ENCODE measurements around the gene CHMP4A.

CHMP4A gene

DNA sequence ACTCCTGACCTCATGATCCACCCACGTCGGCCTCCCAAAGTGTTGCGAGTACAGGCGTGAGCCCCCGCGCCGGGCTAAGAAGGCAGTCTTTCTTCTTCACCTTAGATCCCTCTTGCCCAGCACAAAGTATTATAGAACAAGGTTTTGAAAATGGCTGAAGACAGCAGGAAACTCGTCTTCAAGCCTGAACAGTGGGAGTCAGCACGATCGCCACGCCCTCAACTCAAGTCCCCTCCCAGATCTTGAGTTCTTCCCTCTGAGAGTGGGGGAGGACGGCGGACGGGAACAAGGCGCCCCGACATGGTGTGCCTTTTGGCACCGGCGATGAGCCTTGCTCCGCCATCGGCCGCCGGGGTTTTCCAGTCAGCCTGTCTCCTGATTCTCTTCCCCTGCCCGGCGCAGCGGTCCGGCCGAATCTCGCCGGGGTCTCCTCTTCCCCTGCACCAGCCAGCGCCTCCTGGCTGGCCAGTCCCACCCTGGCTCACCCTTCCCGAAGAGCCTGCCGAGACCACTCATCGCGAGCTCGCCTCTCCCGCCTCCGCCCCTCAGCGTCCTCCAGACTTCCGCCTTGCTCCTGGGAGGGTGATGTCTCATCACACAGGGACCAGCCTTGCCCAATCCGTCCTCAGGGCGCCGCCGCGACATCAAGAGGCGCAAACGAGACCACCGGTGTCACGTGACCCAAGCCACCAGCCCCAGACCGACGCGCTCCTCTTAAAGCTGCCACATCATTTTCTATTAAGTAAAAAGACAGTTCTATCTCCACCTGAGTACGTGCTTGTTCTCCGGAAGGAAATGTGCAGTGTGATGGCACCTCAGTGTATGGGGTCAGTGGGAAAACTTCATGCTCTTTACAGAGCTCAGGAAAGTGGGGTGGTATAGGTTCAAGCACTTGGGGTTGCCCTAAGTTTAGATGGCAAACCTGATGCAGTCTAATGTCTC lies at the start of gene CHMP4A:
TSS of gene CHMP4A (minus strand) at position 565 of the 942 bp plus-strand sequence. CDS start at position 516, 49 bp downstream.
- DNase-seq = peak; percentile 94

DNA sequence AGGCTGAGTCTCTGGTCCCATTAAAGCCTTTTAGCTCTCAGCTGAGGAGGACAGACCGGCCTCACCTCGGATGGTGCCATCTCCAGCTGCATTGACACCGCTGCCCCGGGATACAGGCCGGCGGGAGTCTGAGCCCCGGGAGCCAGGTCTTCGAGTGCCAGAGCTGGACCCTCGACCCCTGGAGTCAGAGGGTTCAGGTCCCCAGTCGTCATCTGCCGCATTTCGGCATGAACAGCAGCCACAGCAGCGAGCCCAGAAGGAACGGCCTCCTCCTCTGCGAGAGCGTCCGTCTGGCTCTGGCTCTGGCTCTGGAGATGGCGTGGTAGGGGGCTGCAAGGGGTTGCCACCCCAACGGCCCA lies 48.7 kb upstream of the CHMP4A start:
- DNase-seq = no peak

GRCh38 chr14:24261256-24261968 lies 48.1 kb upstream of the CHMP4A start:
- no peak for DNase-seq

GRCh38 chr14:24260780-24261157 lies 47.5 kb upstream of the CHMP4A start:
- no peak for DNase-seq

- no peak for DNase-seq
Observed at GRCh38 chr14:24260026-24260779, 46.9 kb upstream of the CHMP4A start.

- no peak for DNase-seq
Observed at GRCh38 chr14:24259282-24260025, 46.2 kb upstream of the CHMP4A start.

- no peak for DNase-seq
Observed at GRCh38 chr14:24258548-24259265, 45.4 kb upstream of the CHMP4A start.

DNA sequence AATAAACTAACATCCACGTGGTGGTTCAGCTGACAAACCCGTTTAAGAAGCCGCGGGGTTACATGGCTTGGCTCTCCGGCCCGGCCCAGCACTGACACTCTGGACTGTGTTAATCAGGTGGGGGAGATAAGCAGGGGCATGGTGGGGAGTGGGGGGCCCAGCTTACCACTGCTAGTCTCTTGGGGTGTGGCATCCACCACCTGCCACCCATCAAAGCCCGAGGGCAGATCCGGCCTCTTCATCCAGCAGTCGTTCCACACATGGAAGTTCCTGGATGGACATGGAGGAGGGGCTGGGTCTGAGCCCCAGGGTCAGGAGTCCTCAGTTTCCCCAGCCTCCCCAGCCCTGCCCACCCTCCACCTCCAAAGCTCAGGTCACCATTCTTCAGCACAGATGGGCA lies 44.8 kb upstream of the CHMP4A start:
- no peak for DNase-seq

DNA sequence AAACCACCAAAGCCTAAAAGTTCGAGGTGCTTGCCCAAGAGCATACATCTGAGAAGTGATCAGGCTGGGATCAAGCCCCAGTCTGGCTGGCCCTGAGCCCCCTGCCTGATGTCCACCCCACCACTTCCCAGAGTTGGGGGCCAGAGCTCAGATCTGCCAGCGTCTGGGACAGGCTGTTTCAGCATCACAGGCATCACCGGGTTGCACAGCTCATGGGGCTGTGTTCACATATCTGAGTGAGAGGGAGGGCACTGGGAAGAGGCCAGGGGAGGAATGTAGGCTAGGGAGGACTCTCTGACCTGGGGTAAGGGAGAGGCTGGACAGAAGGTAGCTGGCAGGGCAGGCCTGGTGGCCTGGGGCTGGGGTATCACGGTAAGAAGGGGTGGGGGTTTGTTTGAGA lies 43.7 kb upstream of the CHMP4A start:
- DNase-seq = no peak

GRCh38 chr14:24255931-24256711 lies 42.8 kb upstream of the CHMP4A start:
- no peak for DNase-seq

DNA sequence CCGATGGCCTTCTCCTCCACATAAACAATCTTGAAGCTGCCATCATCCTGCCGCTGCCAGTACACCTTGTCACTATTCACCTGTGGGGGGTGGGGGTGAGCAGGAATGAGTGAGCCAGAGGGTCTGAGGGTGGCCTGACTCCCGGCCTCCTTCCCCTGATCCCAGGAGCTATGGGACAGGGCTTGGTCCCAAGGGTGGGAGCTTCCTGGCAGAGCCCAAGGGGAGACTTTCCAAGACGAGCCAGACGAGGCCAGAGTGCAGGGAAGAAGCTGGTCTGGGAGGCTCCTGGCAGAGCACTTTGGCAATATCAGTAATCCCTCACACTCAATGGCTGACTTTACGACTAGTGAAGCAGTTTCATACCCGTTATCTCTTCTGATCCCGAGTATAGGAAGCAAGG lies 42.1 kb upstream of the CHMP4A start:
- no peak for DNase-seq

DNA sequence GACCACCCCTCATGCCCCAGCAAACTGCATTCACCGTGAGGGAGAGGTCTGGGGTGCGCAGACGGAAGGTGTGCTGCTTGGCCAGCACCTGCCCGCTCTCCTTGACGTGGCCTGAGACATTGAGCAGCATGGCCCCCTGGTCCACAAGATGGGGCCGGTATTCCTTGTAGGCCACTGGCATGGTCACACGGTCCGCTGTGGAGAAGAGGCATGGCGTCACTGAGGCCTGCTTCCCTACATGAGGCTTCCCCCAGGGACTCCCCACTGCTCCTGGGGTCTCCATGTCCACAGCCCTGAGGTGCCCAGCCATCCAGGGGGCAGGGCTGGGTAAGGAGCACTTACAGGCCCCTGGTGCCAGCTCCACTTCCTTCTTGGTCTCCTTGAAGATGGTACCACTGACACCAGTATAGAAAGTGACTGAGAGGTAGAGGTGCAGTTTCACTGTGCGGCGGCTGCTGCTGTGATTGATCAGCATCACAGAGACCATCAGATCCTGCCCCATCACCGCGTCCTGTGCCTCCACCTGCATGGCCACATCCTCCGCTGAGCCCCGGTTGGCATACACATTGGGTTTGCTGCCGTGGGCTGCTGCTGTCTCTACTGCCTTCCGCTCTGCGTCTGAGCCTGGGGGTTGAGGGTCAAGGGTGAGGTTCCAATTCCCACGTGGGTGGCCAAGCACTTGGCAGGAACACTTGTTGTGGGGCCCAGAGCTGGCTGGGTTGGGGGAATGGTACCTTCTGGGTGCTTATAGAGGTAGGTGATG lies 41.5 kb upstream of the CHMP4A start:
- DNase-seq = no peak

DNA sequence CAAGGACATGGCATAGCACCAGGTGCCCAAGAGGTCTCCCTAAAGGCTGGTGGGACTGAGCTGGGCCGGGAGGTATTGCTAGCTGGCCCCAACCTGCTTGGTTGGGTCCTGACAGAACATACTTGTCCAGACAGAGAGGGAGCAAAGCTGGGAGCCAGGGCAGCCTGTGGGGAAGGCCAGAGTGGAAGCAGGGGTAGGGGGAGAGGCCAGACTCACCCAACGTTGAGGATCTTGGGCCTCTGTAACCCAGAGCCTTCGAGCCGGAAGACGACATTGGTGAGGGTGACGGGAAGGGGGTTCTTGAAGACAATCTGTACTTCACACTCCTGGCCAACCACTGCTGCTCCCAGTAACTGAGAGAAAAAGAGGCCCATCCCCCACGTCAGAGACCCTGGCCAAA lies 40.6 kb upstream of the CHMP4A start:
- DNase-seq = no peak

DNA sequence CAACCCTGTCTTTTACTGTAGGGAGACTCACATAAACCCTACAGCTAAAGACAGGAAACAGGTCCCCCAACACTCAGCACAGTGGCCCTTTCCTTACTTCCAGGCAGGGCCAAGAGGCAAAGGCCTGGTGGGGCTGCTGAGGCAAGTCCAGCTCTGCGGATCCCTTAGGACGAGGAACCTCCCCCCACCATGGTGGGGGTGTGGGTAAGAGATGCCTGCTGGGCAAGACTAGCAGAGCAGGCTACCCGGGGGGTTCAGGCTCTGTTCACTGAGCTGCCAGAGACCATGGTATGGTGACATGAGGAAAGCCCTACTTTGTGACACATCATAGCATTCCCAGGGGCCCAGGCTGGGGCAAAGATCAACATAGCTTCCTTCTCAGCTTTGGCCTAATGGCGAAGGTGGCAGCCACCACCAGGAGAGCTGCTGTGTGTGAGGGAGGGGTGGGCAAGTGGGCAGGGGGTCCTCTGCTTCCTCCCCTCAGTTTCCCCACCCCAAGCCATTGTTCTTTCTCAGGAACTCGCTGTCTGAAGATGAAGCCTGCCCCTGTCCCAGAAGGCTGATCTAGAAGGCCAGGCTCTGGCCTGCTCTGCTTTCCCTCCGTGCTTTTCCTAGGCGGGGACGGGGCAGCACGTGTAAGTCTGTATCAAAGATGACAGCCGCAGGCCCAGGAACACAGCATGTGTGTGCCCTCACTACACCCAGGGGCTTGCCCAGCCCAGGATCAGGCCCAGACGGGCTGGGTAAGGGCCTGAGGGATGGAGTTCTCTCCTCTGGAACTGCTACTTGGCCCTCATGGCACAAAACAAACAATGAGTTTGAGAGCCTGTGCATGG lies 39.2 kb upstream of the CHMP4A start:
- no peak for DNase-seq

- no peak for DNase-seq
Observed at GRCh38 chr14:24251880-24252288, 38.6 kb upstream of the CHMP4A start.

GRCh38 chr14:24250354-24250753 lies 37.1 kb upstream of the CHMP4A start:
- DNase-seq = no peak

DNA sequence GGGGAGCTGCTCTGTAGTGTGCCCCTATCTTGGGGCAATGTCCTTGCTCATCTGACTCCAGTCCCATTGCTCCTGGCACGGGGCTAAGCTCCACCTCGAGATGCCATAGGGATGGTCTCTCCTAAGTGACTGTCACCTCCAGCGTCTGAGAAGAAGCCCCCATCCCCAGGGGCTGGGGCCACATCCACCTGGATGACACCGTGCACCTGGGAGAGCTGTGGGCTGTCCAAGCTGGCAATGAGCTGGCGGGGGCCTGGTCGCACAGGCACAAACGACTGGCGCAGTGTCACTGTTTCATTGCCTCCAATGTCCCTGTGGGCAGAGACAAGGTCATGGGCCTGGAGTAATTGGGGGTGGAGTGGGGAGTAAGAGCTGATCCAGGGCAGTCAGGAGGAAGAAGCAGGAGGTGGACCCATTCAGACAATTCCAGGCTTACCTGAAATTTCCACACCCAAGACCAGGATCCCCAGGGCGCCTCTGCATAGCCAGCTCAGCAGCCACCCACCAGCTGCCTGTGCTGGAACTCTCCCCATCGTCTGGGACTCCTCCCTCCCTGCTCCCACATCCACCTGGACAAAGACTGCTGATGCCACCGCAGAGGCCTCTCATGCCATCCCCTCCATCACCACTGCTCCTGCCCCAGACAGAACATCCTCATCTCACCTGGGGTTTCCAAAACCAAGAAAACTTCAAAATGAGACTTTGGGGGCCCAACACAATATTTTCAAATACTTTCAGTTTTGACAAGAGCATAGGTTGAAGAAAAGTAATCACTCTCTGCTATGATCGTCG lies 36.1 kb upstream of the CHMP4A start:
- DNase-seq = no peak

DNA sequence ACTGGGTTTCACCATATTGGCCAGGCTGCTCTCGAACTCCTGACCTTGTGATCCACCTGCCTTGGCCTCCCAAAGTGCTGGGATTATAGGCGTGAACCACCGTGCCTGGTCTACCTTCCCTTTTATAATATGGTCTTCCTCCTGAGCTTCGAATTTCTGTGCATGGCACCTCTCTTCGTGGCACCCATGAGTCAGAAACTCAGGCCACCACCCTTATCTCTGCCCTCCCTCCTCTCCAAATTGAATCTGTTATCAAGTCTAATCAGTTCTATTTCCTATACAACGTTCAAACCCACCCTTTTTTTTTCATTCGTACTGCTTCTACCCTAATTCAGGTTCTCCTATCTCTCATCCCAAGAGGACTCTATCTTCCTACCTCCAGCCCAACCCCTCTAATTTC lies 34.1 kb upstream of the CHMP4A start:
- no peak for DNase-seq

DNA sequence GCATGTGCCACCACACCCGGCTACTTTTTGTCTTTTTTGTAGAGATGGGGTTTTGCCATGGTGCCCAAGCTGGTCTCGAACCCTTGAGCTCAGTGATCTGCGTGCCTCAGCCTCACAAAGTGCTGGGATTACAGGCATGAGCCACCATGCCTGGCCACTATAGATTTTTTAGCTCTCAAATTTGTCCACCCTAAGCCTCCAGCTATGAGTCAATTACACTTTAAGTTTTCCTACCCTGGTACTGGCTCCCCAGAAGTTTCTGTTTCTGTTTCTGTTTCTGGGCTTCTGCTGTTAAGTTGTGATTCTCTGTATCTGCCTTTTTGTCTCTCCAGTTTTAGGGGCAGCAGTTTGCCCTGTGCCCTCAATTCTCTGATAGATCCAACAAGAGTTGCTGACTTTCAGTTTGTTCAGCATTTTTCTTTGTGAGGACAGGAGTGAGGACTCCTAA lies 33.5 kb upstream of the CHMP4A start:
- no peak for DNase-seq

All from NCI-H748 treated with DMSO at 0.1 percent for 48 hours (cell line).